ENCODE results near the gene COL5A1. TPM values are rescaled to one million over a fixed set of nuclear protein-coding genes. Genes with fewer than 3 reads are reported as not detected.

Gene COL5A1
- total RNA-seq, 2 donors from 2014 or later, result 10.9 to 21.7 TPM

GRCh38 chr9:134621558-134622110, 20.0 kb upstream of the COL5A1 start:
- Histone ChIP-seq H3K27me3 (no peaks in the 10 kb centered on the region), H3K9ac (ENCODE audit: low read depth in 2 of 2, low read length in 2 of 2) (no peak overlapping the region), H3K4me1 (no peaks in the 10 kb centered on the region), H3K27ac (no peak overlapping the region), H3K9me3 (no peaks in the 10 kb centered on the region), H3K36me3 (no peaks in the 10 kb centered on the region), H3K4me3 (no peak overlapping the region)
- no peak for DNase-seq
- intact Hi-C loops (cut with DNase I), result no loop called here
- TF ChIP-seq CTCF (IDR thresholded peaks at IDR 0.05), result no peak

GRCh38 chr9:134622896-134623257, 18.7 kb upstream of the COL5A1 start:
- H3K4me1 ChIP-seq, result no peaks in the 10 kb centered on the region
- DNase-seq, result no peak
- no peak for TF ChIP-seq CTCF (IDR thresholded peaks at IDR 0.05)
- no peaks in the 10 kb centered on the region for H3K27me3 ChIP-seq
- no peak overlapping the region for H3K9ac ChIP-seq (ENCODE audit: low read depth in 2 of 2, low read length in 2 of 2)
- intact Hi-C loops (cut with DNase I), result no loop called here
- H3K36me3 ChIP-seq, result no peaks in the 10 kb centered on the region
- H3K4me3 ChIP-seq, result no peak overlapping the region
- no peaks in the 10 kb centered on the region for H3K9me3 ChIP-seq
- H3K27ac ChIP-seq, result no peak overlapping the region

- DNase-seq, result no peak
- H3K9me3 ChIP-seq, result no peaks in the 10 kb centered on the region
Measured at GRCh38 chr9:134623258-134624066, 18.1 kb upstream of the COL5A1 start.

GRCh38 chr9:134624137-134624591, 17.4 kb upstream of the COL5A1 start:
- no peak overlapping the region for H3K9ac ChIP-seq (ENCODE audit: low read depth in 2 of 2, low read length in 2 of 2)
- H3K36me3 ChIP-seq, result no peaks in the 10 kb centered on the region
- no peak overlapping the region for H3K27ac ChIP-seq
- no peaks in the 10 kb centered on the region for H3K4me1 ChIP-seq
- no peak for DNase-seq
- H3K9me3 ChIP-seq, result no peaks in the 10 kb centered on the region
- TF ChIP-seq CTCF (IDR thresholded peaks at IDR 0.05), result no peak
- H3K4me3 ChIP-seq, result no peak overlapping the region
- intact Hi-C loops (cut with DNase I), result no loop called here
- H3K27me3 ChIP-seq, result no peaks in the 10 kb centered on the region

More at GRCh38 chr9:134623258-134624066, 18.1 kb upstream of the COL5A1 start:
- no peak for TF ChIP-seq CTCF (IDR thresholded peaks at IDR 0.05)
- Histone ChIP-seq H3K4me1 (no peaks in the 10 kb centered on the region), H3K27me3 (no peaks in the 10 kb centered on the region), H3K27ac (no peak overlapping the region), H3K4me3 (no peak overlapping the region), H3K9ac (ENCODE audit: low read depth in 2 of 2, low read length in 2 of 2) (no peak overlapping the region), H3K36me3 (no peaks in the 10 kb centered on the region)
- intact Hi-C loops (cut with DNase I), result no loop called here

- no peaks in the 10 kb centered on the region for H3K27me3 ChIP-seq
- intact Hi-C loops (cut with DNase I), result no loop called here
- no peak for DNase-seq
- no peak overlapping the region for H3K9ac ChIP-seq (ENCODE audit: low read depth in 2 of 2, low read length in 2 of 2)
- no peak overlapping the region for H3K27ac ChIP-seq
- H3K9me3 ChIP-seq, result no peaks in the 10 kb centered on the region
- H3K4me3 ChIP-seq, result no peak overlapping the region
- TF ChIP-seq CTCF (IDR thresholded peaks at IDR 0.05), result no peak
- no peaks in the 10 kb centered on the region for H3K4me1 ChIP-seq
- no peaks in the 10 kb centered on the region for H3K36me3 ChIP-seq
Measured at GRCh38 chr9:134624621-134625181, 16.9 kb upstream of the COL5A1 start.

All from colonic mucosa (tissue), 4 donors.